IPS-20b (cell line): Measurements from ENCODE around the gene STIL.
"Not testable (repeated sequence)": the region's sequence is repeated elsewhere in the genome, so short reads cannot be mapped to it uniquely, and the experiment has no call there.

Experiments
- H3K27ac ChIP-seq: one replicate; pipeline ENCODE4 v1.5.1; 2013; ENCODE audit warnings: low read length
- H3K27me3 ChIP-seq: 2 replicates; pipeline ENCODE4 v1.6.1; 2013; ENCODE audit warnings: mild to moderate bottlenecking, low read length, inconsistent platforms; ENCODE audit not compliant: insufficient read depth
- H3K36me3 ChIP-seq: 2 replicates; pipeline ENCODE4 v1.6.1; 2013; ENCODE audit warnings: low read depth, mild to moderate bottlenecking, inconsistent platforms, low read length, moderate library complexity; ENCODE audit not compliant: insufficient read depth
- H3K4me1 ChIP-seq: 2 replicates; pipeline ENCODE4 v1.6.1; 2013; ENCODE audit warnings: mild to moderate bottlenecking, control low read depth, inconsistent platforms, low read length, moderate library complexity; ENCODE audit not compliant: insufficient read depth
- H3K4me3 ChIP-seq: 2 replicates; pipeline ENCODE4 v1.5.1; 2013; ENCODE audit warnings: mild to moderate bottlenecking, low read length, inconsistent platforms
- H3K9ac ChIP-seq: 2 replicates; pipeline ENCODE4 v1.6.1; 2013; ENCODE audit warnings: low read depth, mild to moderate bottlenecking, inconsistent platforms, low read length, moderate library complexity
- H3K9me3 ChIP-seq: 2 replicates; pipeline ENCODE4 v1.6.1; 2013; ENCODE audit warnings: mild to moderate bottlenecking, low read depth, low read length, inconsistent platforms; ENCODE audit not compliant: insufficient read depth

Gene STIL

GRCh38 chr1:47212636-47213229, 101.2 kb downstream of the STIL start:
- H3K4me1 ChIP-seq, result peaks cover 4% of the 10 kb centered on the region; the same call in 1 of the 2 replicates
- peaks cover 74% of the 10 kb centered on the region for H3K27me3 ChIP-seq
- no peaks in the 10 kb centered on the region for H3K36me3 ChIP-seq
- H3K4me3 ChIP-seq, result no peak overlapping the region
- no peaks in the 10 kb centered on the region for H3K9me3 ChIP-seq
- no peak overlapping the region for H3K27ac ChIP-seq
- H3K9ac ChIP-seq, result no peak overlapping the region

- Histone ChIP-seq H3K36me3 (no peaks in the 10 kb centered on the region), H3K9ac (no peak overlapping the region), H3K27ac (no peak overlapping the region), H3K27me3 (peaks cover 79% of the 10 kb centered on the region), H3K9me3 (no peaks in the 10 kb centered on the region), H3K4me3 (no peak overlapping the region), H3K4me1 (peaks cover 4% of the 10 kb centered on the region; the same call in 1 of the 2 replicates)
Observed at GRCh38 chr1:47211796-47212269, 102.1 kb downstream of the STIL start.

- H3K9ac ChIP-seq, result no peak overlapping the region
- H3K4me3 ChIP-seq, result no peak overlapping the region
- H3K27ac ChIP-seq, result no peak overlapping the region
- peaks cover 4% of the 10 kb centered on the region; the same call in 1 of the 2 replicates for H3K4me1 ChIP-seq
- no peaks in the 10 kb centered on the region for H3K9me3 ChIP-seq
- H3K27me3 ChIP-seq, result peaks cover 81% of the 10 kb centered on the region
- no peaks in the 10 kb centered on the region for H3K36me3 ChIP-seq
Observed at GRCh38 chr1:47210666-47211065, 103.3 kb downstream of the STIL start.

- H3K9ac ChIP-seq, result no peak overlapping the region
- H3K4me1 ChIP-seq, result peaks cover 4% of the 10 kb centered on the region; the same call in 1 of the 2 replicates
- no peaks in the 10 kb centered on the region for H3K36me3 ChIP-seq
- H3K27me3 ChIP-seq, result peaks cover 84% of the 10 kb centered on the region
- no peak overlapping the region for H3K27ac ChIP-seq
- no peaks in the 10 kb centered on the region for H3K9me3 ChIP-seq
- H3K4me3 ChIP-seq, result no peak overlapping the region
Observed at GRCh38 chr1:47209725-47210325, 104.1 kb downstream of the STIL start.

GRCh38 chr1:47209091-47209490, 104.9 kb downstream of the STIL start:
- no peak overlapping the region for H3K9ac ChIP-seq
- H3K27me3 ChIP-seq, result peaks cover 83% of the 10 kb centered on the region
- no peaks in the 10 kb centered on the region for H3K9me3 ChIP-seq
- H3K36me3 ChIP-seq, result no peaks in the 10 kb centered on the region
- H3K4me3 ChIP-seq, result peak overlapping the region; percentile 54; the same call in 1 of the 2 replicates
- peaks cover 4% of the 10 kb centered on the region; the same call in 1 of the 2 replicates for H3K4me1 ChIP-seq
- H3K27ac ChIP-seq, result no peak overlapping the region

GRCh38 chr1:47208374-47208850, 105.5 kb downstream of the STIL start:
- Histone ChIP-seq H3K36me3 (no peaks in the 10 kb centered on the region), H3K9ac (no peak overlapping the region), H3K9me3 (no peaks in the 10 kb centered on the region), H3K4me1 (peaks cover 4% of the 10 kb centered on the region; the same call in 1 of the 2 replicates), H3K27ac (no peak overlapping the region), H3K4me3 (peak overlapping the region; percentile 54), H3K27me3 (peaks cover 83% of the 10 kb centered on the region)

GRCh38 chr1:47207803-47208373, 106.1 kb downstream of the STIL start:
- Histone ChIP-seq H3K4me3 (peak overlapping the region; percentile 54; the same call in 1 of the 2 replicates), H3K4me1 (peaks cover 4% of the 10 kb centered on the region; the same call in 1 of the 2 replicates), H3K9ac (no peak overlapping the region), H3K9me3 (no peaks in the 10 kb centered on the region), H3K27ac (no peak overlapping the region), H3K27me3 (peaks cover 78% of the 10 kb centered on the region), H3K36me3 (no peaks in the 10 kb centered on the region)

- H3K9ac ChIP-seq, result no peak overlapping the region
- no peak overlapping the region for H3K27ac ChIP-seq
- H3K36me3 ChIP-seq, result no peaks in the 10 kb centered on the region
- no peak overlapping the region for H3K4me3 ChIP-seq
- peaks cover 64% of the 10 kb centered on the region for H3K27me3 ChIP-seq
- H3K9me3 ChIP-seq, result no peaks in the 10 kb centered on the region
- H3K4me1 ChIP-seq, result peaks cover 4% of the 10 kb centered on the region; the same call in 1 of the 2 replicates
Observed at GRCh38 chr1:47205918-47206317, 108.0 kb downstream of the STIL start.

- H3K27me3 ChIP-seq, result peaks cover 47% of the 10 kb centered on the region
- not testable (repeated sequence) for H3K4me3 ChIP-seq, H3K9ac ChIP-seq, H3K36me3 ChIP-seq, H3K27ac ChIP-seq, H3K9me3 ChIP-seq, H3K4me1 ChIP-seq
Observed at GRCh38 chr1:47203504-47203903, 110.4 kb downstream of the STIL start.

- peaks cover 39% of the 10 kb centered on the region for H3K27me3 ChIP-seq
- no peaks in the 10 kb centered on the region for H3K9me3 ChIP-seq
- no peak overlapping the region for H3K4me3 ChIP-seq
- H3K27ac ChIP-seq, result no peak overlapping the region
- no peak overlapping the region for H3K9ac ChIP-seq
- no peaks in the 10 kb centered on the region for H3K36me3 ChIP-seq
- H3K4me1 ChIP-seq, result no peaks in the 10 kb centered on the region
Observed at GRCh38 chr1:47201179-47201578, 112.8 kb downstream of the STIL start.
